ENCODE measurements around the gene ADGRL2.
"Not testable (repeated sequence)": the region's sequence is repeated elsewhere in the genome, so short reads cannot be mapped to it uniquely, and the experiment has no call there.

Gene ADGRL2

GRCh38 chr1:81874940-81875339 is 74.2 kb downstream of the ADGRL2 start:
- H3K27me3 ChIP-seq (ENCODE audit: control insufficient read depth, insufficient read depth, low read length) = no peaks in the 10 kb centered on the region
- no peaks in the 10 kb centered on the region for H3K9me3 ChIP-seq (ENCODE audit: control insufficient read depth, insufficient read depth, low read length)
- no peak for DNase-seq (ENCODE audit: low read depth, low spot score)
- no peak overlapping the region for H3K27ac ChIP-seq (ENCODE audit: low read length)
- no peaks in the 10 kb centered on the region for H3K4me1 ChIP-seq (ENCODE audit: control insufficient read depth, insufficient read depth, low read length)
- no peak overlapping the region for H3K4me3 ChIP-seq (ENCODE audit: low read length)
- no peaks in the 10 kb centered on the region for H3K36me3 ChIP-seq (ENCODE audit: control insufficient read depth, insufficient read depth, low read length)
- WGBS (ENCODE audit: insufficient coverage, insufficient read length) = 100% methylated on average over 1 of the region's 3 CpGs

GRCh38 chr1:81876901-81877733 is 76.4 kb downstream of the ADGRL2 start:
- H3K27ac ChIP-seq (ENCODE audit: low read length) = no peak overlapping the region

GRCh38 chr1:81877940-81878339 is 77.2 kb downstream of the ADGRL2 start:
- DNase-seq (ENCODE audit: low read depth, low spot score) = no peak
- Histone ChIP-seq H3K27me3 (ENCODE audit: control insufficient read depth, insufficient read depth, low read length) (no peaks in the 10 kb centered on the region), H3K4me1 (ENCODE audit: control insufficient read depth, insufficient read depth, low read length) (peaks cover 1% of the 10 kb centered on the region), H3K9me3 (ENCODE audit: control insufficient read depth, insufficient read depth, low read length) (no peaks in the 10 kb centered on the region), H3K36me3 (ENCODE audit: control insufficient read depth, insufficient read depth, low read length) (no peaks in the 10 kb centered on the region), H3K4me3 (ENCODE audit: low read length) (no peak overlapping the region), H3K27ac (ENCODE audit: low read length) (no peak overlapping the region)
- no CpG with 5 or more reads among the region's 1 CpG for WGBS (ENCODE audit: insufficient coverage, insufficient read length)

More at GRCh38 chr1:81876901-81877733, 76.4 kb downstream of the ADGRL2 start:
- H3K4me3 ChIP-seq (ENCODE audit: low read length) = no peak overlapping the region
- no peak for DNase-seq (ENCODE audit: low read depth, low spot score)
- H3K27me3 ChIP-seq (ENCODE audit: control insufficient read depth, insufficient read depth, low read length) = no peaks in the 10 kb centered on the region
- H3K4me1 ChIP-seq (ENCODE audit: control insufficient read depth, insufficient read depth, low read length) = peaks cover 1% of the 10 kb centered on the region
- no peaks in the 10 kb centered on the region for H3K9me3 ChIP-seq (ENCODE audit: control insufficient read depth, insufficient read depth, low read length)
- no peaks in the 10 kb centered on the region for H3K36me3 ChIP-seq (ENCODE audit: control insufficient read depth, insufficient read depth, low read length)
- no CpG with 5 or more reads among the region's 2 CpGs for WGBS (ENCODE audit: insufficient coverage, insufficient read length)

- peaks cover 1% of the 10 kb centered on the region for H3K4me1 ChIP-seq (ENCODE audit: control insufficient read depth, insufficient read depth, low read length)
- no CpG with 5 or more reads among the region's 1 CpG for WGBS (ENCODE audit: insufficient coverage, insufficient read length)
These were observed 77.8 kb downstream of the ADGRL2 start for GRCh38 chr1:81878538-81878937.

GRCh38 chr1:81880781-81881180 is 80.0 kb downstream of the ADGRL2 start:
- no peaks in the 10 kb centered on the region for H3K9me3 ChIP-seq (ENCODE audit: control insufficient read depth, insufficient read depth, low read length)
- no CpG with 5 or more reads among the region's 1 CpG for WGBS (ENCODE audit: insufficient coverage, insufficient read length)
- no peaks in the 10 kb centered on the region for H3K36me3 ChIP-seq (ENCODE audit: control insufficient read depth, insufficient read depth, low read length)
- H3K4me1 ChIP-seq (ENCODE audit: control insufficient read depth, insufficient read depth, low read length) = peaks cover 1% of the 10 kb centered on the region
- no peak for DNase-seq (ENCODE audit: low read depth, low spot score)
- no peak overlapping the region for H3K27ac ChIP-seq (ENCODE audit: low read length)
- no peaks in the 10 kb centered on the region for H3K27me3 ChIP-seq (ENCODE audit: control insufficient read depth, insufficient read depth, low read length)
- H3K4me3 ChIP-seq (ENCODE audit: low read length) = no peak overlapping the region

More at GRCh38 chr1:81878538-81878937, 77.8 kb downstream of the ADGRL2 start:
- H3K9me3 ChIP-seq (ENCODE audit: control insufficient read depth, insufficient read depth, low read length) = no peaks in the 10 kb centered on the region
- DNase-seq (ENCODE audit: low read depth, low spot score) = no peak
- no peaks in the 10 kb centered on the region for H3K27me3 ChIP-seq (ENCODE audit: control insufficient read depth, insufficient read depth, low read length)
- no peaks in the 10 kb centered on the region for H3K36me3 ChIP-seq (ENCODE audit: control insufficient read depth, insufficient read depth, low read length)
- H3K27ac ChIP-seq (ENCODE audit: low read length) = no peak overlapping the region
- no peak overlapping the region for H3K4me3 ChIP-seq (ENCODE audit: low read length)

GRCh38 chr1:81885291-81885690 is 84.6 kb downstream of the ADGRL2 start:
- Histone ChIP-seq H3K9me3 (ENCODE audit: control insufficient read depth, insufficient read depth, low read length) (no peaks in the 10 kb centered on the region), H3K27me3 (ENCODE audit: control insufficient read depth, insufficient read depth, low read length) (no peaks in the 10 kb centered on the region), H3K36me3 (ENCODE audit: control insufficient read depth, insufficient read depth, low read length) (no peaks in the 10 kb centered on the region), H3K4me3 (ENCODE audit: low read length) (no peak overlapping the region), H3K27ac (ENCODE audit: low read length) (no peak overlapping the region), H3K4me1 (ENCODE audit: control insufficient read depth, insufficient read depth, low read length) (peaks cover 1% of the 10 kb centered on the region)
- no peak for DNase-seq (ENCODE audit: low read depth, low spot score)
- WGBS (ENCODE audit: insufficient coverage, insufficient read length) = no CpG with 5 or more reads among the region's 4 CpGs

GRCh38 chr1:81886292-81886691 is 85.6 kb downstream of the ADGRL2 start:
- H3K4me3 ChIP-seq (ENCODE audit: low read length); H3K36me3 ChIP-seq (ENCODE audit: control insufficient read depth, insufficient read depth, low read length); H3K9me3 ChIP-seq (ENCODE audit: control insufficient read depth, insufficient read depth, low read length); H3K27me3 ChIP-seq (ENCODE audit: control insufficient read depth, insufficient read depth, low read length); H3K27ac ChIP-seq (ENCODE audit: low read length); H3K4me1 ChIP-seq (ENCODE audit: control insufficient read depth, insufficient read depth, low read length); DNase-seq (ENCODE audit: low read depth, low spot score): not testable (repeated sequence)
- WGBS (ENCODE audit: insufficient coverage, insufficient read length) = no CpG with 5 or more reads among the region's 6 CpGs

GRCh38 chr1:81887421-81888144 is 86.8 kb downstream of the ADGRL2 start:
- H3K9me3 ChIP-seq (ENCODE audit: control insufficient read depth, insufficient read depth, low read length) = no peaks in the 10 kb centered on the region
- H3K36me3 ChIP-seq (ENCODE audit: control insufficient read depth, insufficient read depth, low read length) = no peaks in the 10 kb centered on the region
- H3K4me3 ChIP-seq (ENCODE audit: low read length) = no peak overlapping the region
- no peak for DNase-seq (ENCODE audit: low read depth, low spot score)
- H3K27ac ChIP-seq (ENCODE audit: low read length) = no peak overlapping the region
- H3K27me3 ChIP-seq (ENCODE audit: control insufficient read depth, insufficient read depth, low read length) = no peaks in the 10 kb centered on the region
- no CpG with 5 or more reads among the region's 5 CpGs for WGBS (ENCODE audit: insufficient coverage, insufficient read length)
- no peaks in the 10 kb centered on the region for H3K4me1 ChIP-seq (ENCODE audit: control insufficient read depth, insufficient read depth, low read length)

- no peaks in the 10 kb centered on the region for H3K9me3 ChIP-seq (ENCODE audit: control insufficient read depth, insufficient read depth, low read length)
- H3K27ac ChIP-seq (ENCODE audit: low read length) = no peak overlapping the region
- no peaks in the 10 kb centered on the region for H3K36me3 ChIP-seq (ENCODE audit: control insufficient read depth, insufficient read depth, low read length)
- DNase-seq (ENCODE audit: low read depth, low spot score) = no peak
- WGBS (ENCODE audit: insufficient coverage, insufficient read length) = no CpG with 5 or more reads among the region's 4 CpGs
- H3K4me3 ChIP-seq (ENCODE audit: low read length) = no peak overlapping the region
- no peaks in the 10 kb centered on the region for H3K27me3 ChIP-seq (ENCODE audit: control insufficient read depth, insufficient read depth, low read length)
- H3K4me1 ChIP-seq (ENCODE audit: control insufficient read depth, insufficient read depth, low read length) = no peaks in the 10 kb centered on the region
These were observed 88.4 kb downstream of the ADGRL2 start for GRCh38 chr1:81889166-81889565.

GRCh38 chr1:81894867-81895266 is 94.1 kb downstream of the ADGRL2 start:
- Histone ChIP-seq H3K36me3 (ENCODE audit: control insufficient read depth, insufficient read depth, low read length) (no peaks in the 10 kb centered on the region), H3K27me3 (ENCODE audit: control insufficient read depth, insufficient read depth, low read length) (no peaks in the 10 kb centered on the region), H3K4me3 (ENCODE audit: low read length) (no peak overlapping the region), H3K4me1 (ENCODE audit: control insufficient read depth, insufficient read depth, low read length) (no peaks in the 10 kb centered on the region), H3K9me3 (ENCODE audit: control insufficient read depth, insufficient read depth, low read length) (no peaks in the 10 kb centered on the region), H3K27ac (ENCODE audit: low read length) (no peak overlapping the region)
- DNase-seq (ENCODE audit: low read depth, low spot score) = no peak
- no CpG with 5 or more reads among the region's 2 CpGs for WGBS (ENCODE audit: insufficient coverage, insufficient read length)
